Karpas-422 (cell line): ENCODE results near the gene SERAC1. TPM values are rescaled to one million over a fixed set of nuclear protein-coding genes. Genes with fewer than 3 reads are reported as not detected.

Experiments used
- DNase-seq: peaks from one replicate; pipeline ENCODE4 v3.0.0-alpha.2; 2015
- H2AFZ ChIP-seq: fragments of 200-600 bp; sonication (generic); 2 replicates; pipeline ENCODE4 v1.6.1; 2014; ENCODE audit warnings: antibody characterized with exemption, low read length, mixed read lengths
- H3K27ac ChIP-seq: fragments of 200-600 bp; sonication (generic); 2 replicates; pipeline ENCODE4 v1.5.1; 2014; ENCODE audit warnings: mild to moderate bottlenecking, low read length, moderate library complexity
- H3K27me3 ChIP-seq: fragments of 200-600 bp; sonication (generic); 2 replicates; pipeline ENCODE4 v1.6.1; 2014; ENCODE audit warnings: low read length, mixed read lengths
- H3K36me3 ChIP-seq: fragments of 200-600 bp; sonication (generic); 2 replicates; pipeline ENCODE4 v1.6.1; 2014; ENCODE audit warnings: low read length, mixed read lengths; ENCODE audit not compliant: insufficient read depth
- H3K4me1 ChIP-seq: fragments of 200-600 bp; sonication (generic); 2 replicates; pipeline ENCODE4 v1.6.1; 2014; ENCODE audit warnings: mild to moderate bottlenecking, low read length, mixed read lengths
- H3K4me2 ChIP-seq: fragments of 200-600 bp; sonication (generic); 2 replicates; pipeline ENCODE4 v1.6.1; 2014; ENCODE audit warnings: low read length, low read depth, mild to moderate bottlenecking; ENCODE audit not compliant: poor library complexity, severe bottlenecking
- H3K4me3 ChIP-seq: fragments of 200-600 bp; sonication (generic); 2 replicates; pipeline ENCODE4 v1.5.1; 2014; ENCODE audit warnings: mild to moderate bottlenecking, antibody characterized with exemption, low read length, mixed read lengths
- H3K79me2 ChIP-seq: fragments of 200-600 bp; sonication (generic); 2 replicates; pipeline ENCODE4 v1.6.1; 2014; ENCODE audit warnings: mild to moderate bottlenecking, low read length, mixed read lengths
- H3K9ac ChIP-seq: fragments of 200-600 bp; sonication (generic); 2 replicates; pipeline ENCODE4 v1.6.0; 2014; ENCODE audit warnings: low read length
- H3K9me2 ChIP-seq: fragments of 200-600 bp; sonication (generic), shearing (Covaris generic); replicated peaks from 2 replicates; pipeline ENCODE4 v1.6.0; 2014; ENCODE audit warnings: mild to moderate bottlenecking, low read length, moderate library complexity; ENCODE audit not compliant: insufficient read depth
- H3K9me3 ChIP-seq: fragments of 300-700, 200-600 bp; sonication (generic); 2 replicates; pipeline ENCODE4 v1.6.1; 2014; ENCODE audit warnings: low read length, mixed read lengths
- H4K20me1 ChIP-seq: fragments of 200-600 bp; sonication (generic); 2 replicates; pipeline ENCODE4 v1.6.1; 2014; ENCODE audit warnings: mild to moderate bottlenecking, antibody characterized with exemption, low read length, low read depth; ENCODE audit not compliant: insufficient read depth
- total RNA-seq: library from RNA; depleted of rRNA; stranded (reverse); fragments of >200 nt; shearing (Covaris generic); gene quantifications from 2 replicates; pipeline ENCODE4 v1.2.3, GENCODE V29; 2014; ENCODE audit warnings: low replicate concordance

The SERAC1 gene
- total RNA-seq, 1 experiment from 2014 or later = 3.6 TPM

GRCh38 chr6:158109748-158110147, 58.3 kb downstream of the SERAC1 start:
- no peak overlapping the region for H3K9ac ChIP-seq
- no peaks in the 10 kb centered on the region for H3K27me3 ChIP-seq
- H3K79me2 ChIP-seq = no peaks in the 10 kb centered on the region
- DNase-seq = no peak
- H2AFZ ChIP-seq = no peak overlapping the region
- no peaks in the 10 kb centered on the region for H3K9me3 ChIP-seq
- H4K20me1 ChIP-seq = no peaks in the 10 kb centered on the region
- H3K27ac ChIP-seq = no peak overlapping the region
- no peaks in the 10 kb centered on the region for H3K36me3 ChIP-seq
- H3K4me1 ChIP-seq = no peaks in the 10 kb centered on the region
- no peak overlapping the region for H3K4me3 ChIP-seq
- no peak overlapping the region for H3K4me2 ChIP-seq
- no peaks in the 10 kb centered on the region for H3K9me2 ChIP-seq

- Histone ChIP-seq H2AFZ (no peak overlapping the region), H3K27ac (no peak overlapping the region), H3K9me2 (no peaks in the 10 kb centered on the region), H3K9ac (no peak overlapping the region), H3K36me3 (no peaks in the 10 kb centered on the region), H4K20me1 (no peaks in the 10 kb centered on the region), H3K4me3 (no peak overlapping the region), H3K9me3 (no peaks in the 10 kb centered on the region), H3K4me1 (no peaks in the 10 kb centered on the region), H3K4me2 (no peak overlapping the region), H3K27me3 (no peaks in the 10 kb centered on the region), H3K79me2 (no peaks in the 10 kb centered on the region)
- DNase-seq = no peak
Observed at GRCh38 chr6:158104696-158105095, 63.4 kb downstream of the SERAC1 start.

- H3K9me2 ChIP-seq = no peaks in the 10 kb centered on the region
- H3K79me2 ChIP-seq = no peaks in the 10 kb centered on the region
- no peak for DNase-seq
- no peaks in the 10 kb centered on the region for H3K9me3 ChIP-seq
- no peak overlapping the region for H3K4me2 ChIP-seq
- no peak overlapping the region for H3K9ac ChIP-seq
- no peak overlapping the region for H3K27ac ChIP-seq
- no peaks in the 10 kb centered on the region for H3K36me3 ChIP-seq
- no peaks in the 10 kb centered on the region for H4K20me1 ChIP-seq
- H3K27me3 ChIP-seq = no peaks in the 10 kb centered on the region
- H2AFZ ChIP-seq = no peak overlapping the region
- no peak overlapping the region for H3K4me3 ChIP-seq
- H3K4me1 ChIP-seq = no peaks in the 10 kb centered on the region
Observed at GRCh38 chr6:158103228-158103627, 64.8 kb downstream of the SERAC1 start.

- no peak overlapping the region for H2AFZ ChIP-seq
Observed at GRCh38 chr6:158095671-158096070, 72.4 kb downstream of the SERAC1 start.

GRCh38 chr6:158095031-158095430, 73.0 kb downstream of the SERAC1 start:
- no peak overlapping the region for H3K9ac ChIP-seq
- no peak overlapping the region for H2AFZ ChIP-seq
- no peaks in the 10 kb centered on the region for H3K27me3 ChIP-seq
- H3K4me3 ChIP-seq = no peak overlapping the region
- H4K20me1 ChIP-seq = no peaks in the 10 kb centered on the region
- H3K9me3 ChIP-seq = no peaks in the 10 kb centered on the region
- no peak overlapping the region for H3K27ac ChIP-seq
- no peaks in the 10 kb centered on the region for H3K4me1 ChIP-seq
- H3K36me3 ChIP-seq = no peaks in the 10 kb centered on the region
- no peaks in the 10 kb centered on the region for H3K9me2 ChIP-seq
- no peak overlapping the region for H3K4me2 ChIP-seq
- no peaks in the 10 kb centered on the region for H3K79me2 ChIP-seq
- DNase-seq = no peak

More at GRCh38 chr6:158095671-158096070, 72.4 kb downstream of the SERAC1 start:
- H3K27ac ChIP-seq = no peak overlapping the region
- no peak for DNase-seq
- H3K9ac ChIP-seq = no peak overlapping the region
- no peak overlapping the region for H3K4me3 ChIP-seq
- H3K36me3 ChIP-seq = no peaks in the 10 kb centered on the region
- no peaks in the 10 kb centered on the region for H3K4me1 ChIP-seq
- no peaks in the 10 kb centered on the region for H3K9me3 ChIP-seq
- H3K4me2 ChIP-seq = no peak overlapping the region
- H4K20me1 ChIP-seq = no peaks in the 10 kb centered on the region
- no peaks in the 10 kb centered on the region for H3K27me3 ChIP-seq
- H3K9me2 ChIP-seq = no peaks in the 10 kb centered on the region
- no peaks in the 10 kb centered on the region for H3K79me2 ChIP-seq

- Histone ChIP-seq H3K27me3 (no peaks in the 10 kb centered on the region), H3K4me3 (no peak overlapping the region), H3K9me2 (no peaks in the 10 kb centered on the region), H3K9ac (no peak overlapping the region), H3K27ac (no peak overlapping the region), H3K4me1 (no peaks in the 10 kb centered on the region), H2AFZ (no peak overlapping the region), H3K79me2 (no peaks in the 10 kb centered on the region), H4K20me1 (no peaks in the 10 kb centered on the region), H3K36me3 (no peaks in the 10 kb centered on the region), H3K9me3 (no peaks in the 10 kb centered on the region), H3K4me2 (no peak overlapping the region)
- no peak for DNase-seq
Observed at GRCh38 chr6:158092806-158093205, 75.3 kb downstream of the SERAC1 start.

GRCh38 chr6:158087224-158087867, 80.7 kb downstream of the SERAC1 start:
- H3K27me3 ChIP-seq = no peaks in the 10 kb centered on the region
- H3K9ac ChIP-seq = no peak overlapping the region
- H2AFZ ChIP-seq = no peak overlapping the region
- H3K9me2 ChIP-seq = no peaks in the 10 kb centered on the region
- H3K4me1 ChIP-seq = no peaks in the 10 kb centered on the region
- H3K9me3 ChIP-seq = no peaks in the 10 kb centered on the region
- H3K4me2 ChIP-seq = no peak overlapping the region
- no peak overlapping the region for H3K27ac ChIP-seq
- H3K79me2 ChIP-seq = no peaks in the 10 kb centered on the region
- H3K36me3 ChIP-seq = no peaks in the 10 kb centered on the region
- DNase-seq = no peak
- H3K4me3 ChIP-seq = no peak overlapping the region
- H4K20me1 ChIP-seq = no peaks in the 10 kb centered on the region

- Histone ChIP-seq H3K4me2 (no peak overlapping the region), H3K27ac (no peak overlapping the region), H3K9me3 (no peaks in the 10 kb centered on the region), H3K79me2 (no peaks in the 10 kb centered on the region), H4K20me1 (no peaks in the 10 kb centered on the region), H3K9me2 (no peaks in the 10 kb centered on the region), H3K9ac (no peak overlapping the region), H3K4me3 (no peak overlapping the region), H3K27me3 (no peaks in the 10 kb centered on the region), H3K36me3 (no peaks in the 10 kb centered on the region), H3K4me1 (no peaks in the 10 kb centered on the region), H2AFZ (no peak overlapping the region)
- DNase-seq = no peak
Observed at GRCh38 chr6:158086504-158087223, 81.4 kb downstream of the SERAC1 start.
